PC-3 (cell line): ENCODE results near the gene BCAS1. TPM values are rescaled to one million over a fixed set of nuclear protein-coding genes. Genes with fewer than 3 reads are reported as not detected.

Experiments
- ATAC-seq: fragments of 200-7000 bp; cut with Tn5 transposase; 2 replicates; pipeline ENCODE4 v1.9.1; 2020; ENCODE audit warnings: mild to moderate bottlenecking, moderate library complexity
- BruUV-seq: library from RNA; stranded (reverse); fragments of 400-500 nt; replicated peaks from 2 replicates; lab custom pipeline; 2021; lab: Mats Ljungman, UMichigan
- CTCF ChIA-PET: fragments of 300-600 bp; sonication (Branson Sonifier 250); formaldehyde crosslinking; loops from one replicate; lab custom pipeline; 2022; ENCODE audit warnings: antibody characterized with exemption; lab: Charles Lee
- POLR2A ChIA-PET: fragments of 300-600 bp; sonication (Branson Sonifier 250); formaldehyde crosslinking; loops from one replicate; lab custom pipeline; 2022; ENCODE audit warnings: antibody characterized with exemption; ENCODE audit not compliant: unreplicated experiment; lab: Charles Lee
- DNase-seq: peaks from one replicate; pipeline ENCODE4 v3.0.0-alpha.2; 2015
- H2AFZ ChIP-seq: fragments of 300-600 bp; sonication (generic); 2 replicates; pipeline ENCODE4 v1.6.0; 2016; ENCODE audit warnings: antibody characterized with exemption, low read length
- H3F3A ChIP-seq: fragments of 300-600 bp; sonication (generic); one replicate; pipeline ENCODE4 v1.6.0; 2017; ENCODE audit warnings: antibody characterized with exemption, low read length, control low read depth, mild to moderate bottlenecking; ENCODE audit not compliant: unreplicated experiment
- H3K27ac ChIP-seq: fragments of 300-600 bp; sonication (generic); 2 replicates; pipeline ENCODE4 v1.5.1; 2016; ENCODE audit warnings: mild to moderate bottlenecking, low read length
- H3K27me3 ChIP-seq: fragments of 300-600 bp; sonication (generic); 2 replicates; pipeline ENCODE4 v1.6.1; 2016; ENCODE audit warnings: low read length, mixed read lengths
- H3K36me3 ChIP-seq: fragments of 300-600 bp; sonication (generic); 2 replicates; pipeline ENCODE4 v1.6.1; 2016; ENCODE audit warnings: low read depth, mixed run types, low read length, mixed read lengths
- H3K4me1 ChIP-seq: fragments of 300-600 bp; sonication (generic); 2 replicates; pipeline ENCODE4 v1.5.1; 2016; ENCODE audit warnings: low read length; ENCODE audit not compliant: insufficient read depth
- H3K4me2 ChIP-seq: fragments of 300-600 bp; sonication (generic); 2 replicates; pipeline ENCODE4 v1.6.0; 2016; ENCODE audit warnings: low read length
- H3K4me3 ChIP-seq: fragments of 300-600 bp; sonication (generic); 2 replicates; pipeline ENCODE4 v1.5.1; 2016; ENCODE audit warnings: mild to moderate bottlenecking, low read length, mixed read lengths
- H3K79me2 ChIP-seq: fragments of 300-600 bp; sonication (generic); 2 replicates; pipeline ENCODE4 v1.6.1; 2017; ENCODE audit warnings: low read length, mixed read lengths
- H3K9ac ChIP-seq: fragments of 300-600 bp; sonication (generic); 2 replicates; pipeline ENCODE4 v1.6.0; 2016; ENCODE audit warnings: mild to moderate bottlenecking, low read length
- H3K9me2 ChIP-seq: fragments of 300-600 bp; sonication (generic); replicated peaks from 2 replicates; pipeline ENCODE4 v1.6.1; 2016; ENCODE audit warnings: mixed run types, low read length, mixed read lengths
- H3K9me3 ChIP-seq: fragments of 300-600 bp; sonication (generic); 2 replicates; pipeline ENCODE4 v1.6.1; 2016; ENCODE audit warnings: low read length, mixed read lengths
- H4K20me1 ChIP-seq: fragments of 300-600 bp; sonication (generic); 2 replicates; pipeline ENCODE4 v1.6.1; 2016; ENCODE audit warnings: low read length, mixed read lengths
- CTCF ChIP-seq: fragments of 300-600 bp; sonication (generic); conservative IDR thresholded peaks from 2 replicates; pipeline ENCODE4 v1.5.1; 2017; ENCODE audit warnings: antibody characterized with exemption, low read depth, mild to moderate bottlenecking, low read length
- EZH2 ChIP-seq: fragments of 300-600 bp; sonication (generic); IDR thresholded peaks from one replicate; pipeline ENCODE4 v1.6.1; 2017; ENCODE audit warnings: antibody characterized with exemption, mild to moderate bottlenecking, low read length; ENCODE audit not compliant: unreplicated experiment
- EZH2phosphoT487 ChIP-seq: fragments of 300-600 bp; sonication (generic); IDR thresholded peaks from 2 replicates; pipeline ENCODE4 v1.6.1; 2018; ENCODE audit warnings: mild to moderate bottlenecking, antibody characterized with exemption, low read length, borderline replicate concordance
- intact Hi-C: fragments of 100-400 bp; cut with micrococcal nuclease; formaldehyde crosslinking; loops from 2 replicates; pipeline ENCODE4 v1.9.0; 2023
- total RNA-seq: library from RNA; depleted of rRNA; stranded (reverse); fragments of >200 nt; gene quantifications from 2 replicates; pipeline ENCODE4 v1.2.3, GENCODE V29; 2014

BCAS1 gene
- total RNA-seq, 1 experiment from 2014 or later: 0.18 TPM

GRCh38 chr20:53939190-53939571 is 131.2 kb downstream of the BCAS1 start:
- H3K4me2 ChIP-seq: peak overlapping the region; percentile 44
- TF ChIP-seq EZH2phosphoT487 (no peak), CTCF (no peak), EZH2 (no peak)
- TSS peak; percentile 24 for BruUV-seq
- peak overlapping the region; percentile 70 for H3K27ac ChIP-seq
- intact Hi-C loops: loop anchor here (2.0 kb wide), 2 partner anchors 72 to 526 kb away; no protein-coding TSS in a partner anchor
- POLR2A ChIA-PET: interaction anchor here (0.7 kb wide), 1 partner anchor 359 kb away, joined by 3 read pairs; no protein-coding TSS in a partner anchor
- no peak overlapping the region for H3K4me3 ChIP-seq
- no peaks in the 10 kb centered on the region for H3K9me2 ChIP-seq
- no peaks in the 10 kb centered on the region for H3K9me3 ChIP-seq
- CTCF ChIA-PET: interaction anchor here (0.6 to 1.8 kb wide), 8 partner anchors 9 to 1973 kb away, joined by 3 to 17 read pairs (median 4); no protein-coding TSS in a partner anchor
- no peaks in the 10 kb centered on the region for H3F3A ChIP-seq
- H3K36me3 ChIP-seq: no peaks in the 10 kb centered on the region
- H3K79me2 ChIP-seq: no peaks in the 10 kb centered on the region
- peaks cover 43% of the 10 kb centered on the region for H3K4me1 ChIP-seq
- ATAC-seq (no peak), DNase-seq (no peak)
- peak overlapping the region; percentile 35 for H3K9ac ChIP-seq
- H4K20me1 ChIP-seq: no peaks in the 10 kb centered on the region
- no peaks in the 10 kb centered on the region for H3K27me3 ChIP-seq
- peak overlapping the region; percentile 66 for H2AFZ ChIP-seq

GRCh38 chr20:53938739-53939138 is 131.7 kb downstream of the BCAS1 start:
- peaks cover 43% of the 10 kb centered on the region for H3K4me1 ChIP-seq
- H3K36me3 ChIP-seq: no peaks in the 10 kb centered on the region
- no peak overlapping the region for H3K4me2 ChIP-seq
- H3K4me3 ChIP-seq: no peak overlapping the region
- TF ChIP-seq EZH2: no peak
- no peak for TF ChIP-seq EZH2phosphoT487
- TF ChIP-seq CTCF: no peak
- no peaks in the 10 kb centered on the region for H4K20me1 ChIP-seq
- no peak overlapping the region for H3K9ac ChIP-seq
- no peaks in the 10 kb centered on the region for H3K27me3 ChIP-seq
- peak overlapping the region; percentile 70 for H3K27ac ChIP-seq
- CTCF ChIA-PET: interaction anchor here (0.6 to 1.8 kb wide), 4 partner anchors 21 to 356 kb away, joined by 3 to 17 read pairs (median 4); no protein-coding TSS in a partner anchor
- POLR2A ChIA-PET: no interaction called here
- no TSS peak for BruUV-seq
- H3K9me3 ChIP-seq: no peaks in the 10 kb centered on the region
- no peaks in the 10 kb centered on the region for H3K79me2 ChIP-seq
- H2AFZ ChIP-seq: no peak overlapping the region
- H3K9me2 ChIP-seq: no peaks in the 10 kb centered on the region
- no peaks in the 10 kb centered on the region for H3F3A ChIP-seq
- intact Hi-C loops: loop anchor here (2.0 kb wide), 2 partner anchors 72 to 526 kb away; no protein-coding TSS in a partner anchor
- ATAC-seq (peak; percentile 18), DNase-seq (peak; percentile 67)

GRCh38 chr20:53937929-53938367 is 132.4 kb downstream of the BCAS1 start:
- H3K9me3 ChIP-seq: no peaks in the 10 kb centered on the region
- ATAC-seq (no peak), DNase-seq (no peak)
- no peak overlapping the region for H3K4me3 ChIP-seq
- H3K4me1 ChIP-seq: peaks cover 43% of the 10 kb centered on the region
- no peaks in the 10 kb centered on the region for H3K9me2 ChIP-seq
- no peaks in the 10 kb centered on the region for H3K36me3 ChIP-seq
- TF ChIP-seq EZH2phosphoT487 (no peak), EZH2 (no peak), CTCF (no peak)
- H3K27me3 ChIP-seq: no peaks in the 10 kb centered on the region
- H3K27ac ChIP-seq: no peak overlapping the region
- ChIA-PET CTCF (interaction anchor here (0.5 to 0.6 kb wide), 2 partner anchors 22 to 57 kb away, joined by 4 to 14 read pairs; no protein-coding TSS in a partner anchor), POLR2A (no interaction called here)
- no TSS peak for BruUV-seq
- no peak overlapping the region for H3K9ac ChIP-seq
- H2AFZ ChIP-seq: no peak overlapping the region
- H3K79me2 ChIP-seq: no peaks in the 10 kb centered on the region
- no peaks in the 10 kb centered on the region for H4K20me1 ChIP-seq
- H3K4me2 ChIP-seq: no peak overlapping the region
- H3F3A ChIP-seq: no peaks in the 10 kb centered on the region
- intact Hi-C loops: loop anchor here (2.0 kb wide), 2 partner anchors 71 to 525 kb away; no protein-coding TSS in a partner anchor
